Renal cortex interstitium (tissue), 11 donors: ENCODE data around the gene SLU7. TPM values are rescaled to one million over a fixed set of nuclear protein-coding genes. Genes with fewer than 3 reads are reported as not detected.
"Not testable (repeated sequence)": the region's sequence is repeated elsewhere in the genome, so short reads cannot be mapped to it uniquely, and the experiment has no call there.

Experiments
- DNase-seq, 11 donors: peaks; one replicate each; pipeline ENCODE4 v3.0.0-alpha.2; 2013; ENCODE audit warnings: low read depth in 9 of 11, low spot score in 4 of 11; ENCODE audit errors: extremely low read depth in 1 of 11
- polyA plus RNA-seq, 3 donors: library from polyadenylated mRNA; unstranded; fragments of 120-200 nt; gene quantifications; one replicate each; pipeline ENCODE4 v1.2.1, GENCODE V29; 2013; ENCODE audit not compliant: insufficient read length in 3 of 3

SLU7 gene
- polyA plus RNA-seq, 3 donors: 73.0 to 77.4 (median 75.9) TPM

DNA sequence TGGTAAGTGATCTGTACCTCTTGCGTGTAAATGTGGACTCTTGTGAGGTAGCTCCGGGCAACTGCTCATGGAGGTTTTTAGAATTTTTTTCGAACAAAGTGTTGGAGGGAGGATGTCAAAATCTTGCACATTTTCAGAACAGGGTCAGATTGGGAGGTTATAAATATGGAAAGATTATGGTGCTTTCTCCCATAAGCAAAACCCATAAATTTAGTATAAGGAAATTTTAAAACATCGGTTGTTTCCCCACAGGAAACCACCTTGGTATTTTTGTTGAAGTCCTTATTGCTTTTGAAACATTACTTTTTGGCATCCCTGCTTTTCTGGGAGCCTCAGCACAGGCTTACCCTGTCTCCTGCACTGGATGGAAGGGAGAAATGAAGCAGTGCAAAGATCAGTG lies 36.7 kb upstream of the SLU7 start:
- DNase-seq: no peak

GRCh38 chr5:160453751-160454150 lies 34.9 kb upstream of the SLU7 start:
- no peak for DNase-seq

DNA sequence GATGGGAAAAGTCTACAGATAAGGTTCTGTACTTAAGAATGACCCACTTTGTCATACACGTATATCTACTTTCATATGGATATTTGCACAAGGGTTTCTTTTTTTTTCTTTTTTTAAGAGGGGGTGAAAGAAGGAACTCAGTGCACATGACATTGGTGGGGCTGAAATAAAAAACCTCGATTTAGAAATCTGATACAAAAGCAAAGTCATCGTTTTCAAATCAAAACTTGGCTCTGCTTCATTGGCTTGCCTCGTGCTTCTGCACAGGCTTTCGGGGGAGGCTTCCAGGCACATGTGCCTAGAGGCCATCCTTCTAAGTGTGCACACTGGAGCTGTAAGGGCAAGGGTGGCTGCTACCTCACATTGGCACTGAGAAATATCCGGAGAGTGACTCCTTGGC lies 33.9 kb upstream of the SLU7 start:
- no peak for DNase-seq

GRCh38 chr5:160452036-160452435 lies 33.2 kb upstream of the SLU7 start:
- DNase-seq: no peak

- no peak for DNase-seq
Measured at GRCh38 chr5:160451281-160451680, 32.4 kb upstream of the SLU7 start.

DNA sequence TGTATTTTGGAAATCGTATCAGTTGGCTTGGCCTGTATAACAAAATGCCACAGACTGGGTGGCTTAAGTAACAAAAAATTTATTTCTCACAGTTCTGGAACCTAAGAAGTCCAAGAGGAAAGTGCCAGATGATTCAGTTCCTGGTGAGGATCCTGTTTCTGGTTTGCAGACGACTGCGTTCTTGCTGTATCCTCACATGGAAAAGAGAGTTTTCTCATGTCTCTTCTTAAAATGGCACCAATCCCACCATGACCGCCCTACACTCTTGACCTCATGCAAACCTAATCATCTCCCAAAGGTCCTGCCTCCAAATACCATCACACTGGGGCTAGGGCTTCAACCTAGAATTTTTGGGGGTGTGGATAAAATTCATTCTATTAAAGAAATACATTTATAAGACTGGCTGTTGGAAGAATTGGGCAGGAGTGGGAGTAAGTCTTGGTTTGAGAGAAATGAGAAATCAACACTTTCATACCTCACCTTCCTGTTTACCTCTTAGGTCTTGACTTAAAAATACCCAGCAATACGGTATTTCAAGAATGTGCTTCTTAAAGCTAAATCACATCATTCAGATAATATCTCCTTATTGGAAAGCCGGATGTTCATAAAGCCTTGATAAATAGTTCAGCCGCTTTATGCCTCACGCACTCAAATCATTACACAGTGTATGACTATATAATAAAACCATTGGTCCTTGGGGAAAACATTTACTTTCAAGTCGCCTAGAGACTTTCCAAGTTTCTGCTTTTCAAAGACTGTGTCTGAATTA lies 31.5 kb upstream of the SLU7 start:
- no peak for DNase-seq

DNA sequence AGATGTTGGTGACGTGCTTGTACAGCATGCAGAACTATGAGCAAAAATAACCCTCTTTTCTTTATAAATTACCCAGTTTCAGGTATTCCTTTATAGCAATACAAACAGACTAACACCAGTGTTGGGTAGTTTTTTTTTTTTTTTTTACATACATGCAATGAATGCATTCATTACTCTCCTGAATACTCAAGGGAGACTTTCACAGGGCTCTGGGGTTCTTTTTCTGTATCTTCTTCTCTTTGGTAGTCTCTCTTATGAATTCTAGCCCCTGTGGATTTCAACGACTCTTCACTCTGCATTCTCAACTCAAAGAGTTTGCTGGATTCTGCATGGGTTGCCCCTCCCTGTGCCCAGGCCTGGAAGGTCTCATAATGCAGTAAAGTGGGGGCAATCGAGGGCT lies 30.6 kb upstream of the SLU7 start:
- DNase-seq: no peak

GRCh38 chr5:160448886-160449285 lies 30.0 kb upstream of the SLU7 start:
- DNase-seq: no peak

- DNase-seq: no peak
Measured at GRCh38 chr5:160445751-160446150, 26.9 kb upstream of the SLU7 start.

DNA sequence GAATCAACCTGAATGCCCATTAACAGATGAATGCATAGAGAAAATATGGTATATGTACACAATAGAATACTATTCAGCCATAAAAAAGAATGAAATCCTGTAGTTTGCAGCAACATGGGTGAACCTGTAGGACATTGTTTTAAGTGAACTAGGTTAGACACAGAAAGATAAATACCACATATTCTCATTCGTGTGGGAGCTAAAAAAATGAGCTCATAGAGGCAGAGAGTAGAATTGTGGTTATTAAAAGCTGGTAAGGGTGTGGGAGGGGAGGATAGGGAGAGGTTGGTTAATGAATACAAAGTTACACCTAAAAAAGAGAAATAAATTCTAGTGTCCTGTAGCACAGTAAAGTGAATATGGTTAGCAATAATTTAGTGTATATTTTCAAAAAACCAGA lies 26.3 kb upstream of the SLU7 start:
- DNase-seq: no peak

DNA sequence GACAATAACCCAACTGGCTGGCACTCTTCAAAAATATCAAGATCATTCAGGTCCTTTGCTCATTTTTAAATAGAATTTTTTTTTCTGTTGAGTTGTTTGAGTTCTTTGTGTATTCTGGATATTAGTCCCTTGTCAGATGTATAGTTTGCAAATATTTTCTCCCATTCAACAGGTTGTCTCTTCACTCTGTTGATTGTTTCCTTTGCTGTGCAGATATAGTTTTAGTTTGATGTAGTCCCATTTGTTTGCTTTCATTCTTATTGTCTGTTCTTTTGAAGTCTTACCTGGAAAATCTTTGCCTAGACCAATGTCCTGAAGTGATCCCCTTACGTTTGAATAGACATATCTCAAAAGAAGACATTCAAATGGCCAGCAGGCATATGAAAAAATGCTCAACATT lies 25.5 kb upstream of the SLU7 start:
- no peak for DNase-seq

GRCh38 chr5:160442824-160443431 lies 24.0 kb upstream of the SLU7 start:
- DNase-seq: no peak

DNA sequence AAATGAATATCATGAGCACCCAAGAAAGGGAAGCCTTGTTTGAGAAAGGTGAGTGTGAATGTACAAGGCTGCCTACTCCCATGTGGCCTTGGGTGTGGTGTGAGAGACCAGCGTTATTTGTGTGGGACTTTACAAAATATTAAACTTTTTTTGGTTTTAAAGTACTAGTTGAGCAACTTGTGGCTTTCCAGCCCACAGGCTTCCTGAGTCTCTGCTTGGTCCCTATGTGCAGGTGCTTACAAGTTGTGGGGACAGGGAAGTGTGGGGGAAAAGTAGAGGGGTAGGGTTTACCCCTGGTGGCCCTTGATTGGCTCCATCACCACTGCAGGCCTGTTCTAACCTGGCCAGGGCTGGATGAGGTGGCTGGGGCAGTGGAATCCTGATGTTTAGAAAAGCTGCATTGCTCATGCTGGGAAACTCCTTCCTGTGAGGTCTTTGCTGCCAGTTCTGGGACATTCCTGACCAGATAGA lies 22.5 kb upstream of the SLU7 start:
- DNase-seq: no peak

GRCh38 chr5:160439205-160439600 lies 20.3 kb upstream of the SLU7 start:
- peak in 10 of 11 donors; percentile 67 to 83 (median 79) for DNase-seq

DNA sequence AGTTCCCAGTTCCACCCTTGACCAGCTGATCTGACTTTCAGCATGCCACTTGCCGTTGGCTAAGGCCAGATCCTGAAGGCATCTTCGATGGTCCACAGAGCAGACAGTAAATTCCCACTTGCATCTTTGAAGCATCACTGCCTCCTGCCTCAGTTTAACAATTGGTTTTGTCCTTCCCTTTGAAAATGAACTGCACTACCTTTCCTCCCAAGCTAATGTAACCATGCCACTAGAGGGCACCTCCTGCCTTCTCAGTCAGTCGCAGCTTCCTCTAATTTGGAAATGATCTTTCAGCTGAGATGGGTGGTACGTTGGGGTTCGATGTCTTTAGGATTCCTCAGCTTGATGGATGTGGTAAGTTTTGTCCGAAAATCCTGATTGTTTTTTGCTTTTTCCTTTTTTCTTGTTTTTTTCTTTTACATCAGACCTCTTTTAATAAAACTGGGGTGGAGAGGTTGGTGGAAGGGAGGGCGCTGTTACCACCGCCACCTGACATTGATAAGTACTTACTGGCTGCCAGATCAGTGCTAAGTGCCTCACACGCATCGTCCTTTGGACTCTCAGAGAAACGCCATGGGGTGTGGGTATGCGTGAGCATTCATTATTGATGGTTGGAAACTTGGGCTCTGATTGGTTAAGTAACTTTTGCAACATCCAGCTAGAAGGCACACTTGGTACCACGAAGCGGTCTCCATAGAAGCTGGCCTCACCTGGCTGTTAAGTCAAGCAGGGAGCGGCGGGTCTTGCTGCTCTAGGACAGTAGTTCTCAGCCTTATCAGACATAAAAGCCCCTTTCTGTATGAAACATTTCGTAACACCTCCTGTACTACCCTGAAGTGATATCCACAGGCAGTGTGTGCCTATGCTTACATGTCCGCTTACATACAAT lies 19.7 kb upstream of the SLU7 start:
- DNase-seq: peak in 6 of 11 donors; percentile 25 to 53 (median 40)

- no peak for DNase-seq
Measured at GRCh38 chr5:160437271-160437670, 18.4 kb upstream of the SLU7 start.

DNA sequence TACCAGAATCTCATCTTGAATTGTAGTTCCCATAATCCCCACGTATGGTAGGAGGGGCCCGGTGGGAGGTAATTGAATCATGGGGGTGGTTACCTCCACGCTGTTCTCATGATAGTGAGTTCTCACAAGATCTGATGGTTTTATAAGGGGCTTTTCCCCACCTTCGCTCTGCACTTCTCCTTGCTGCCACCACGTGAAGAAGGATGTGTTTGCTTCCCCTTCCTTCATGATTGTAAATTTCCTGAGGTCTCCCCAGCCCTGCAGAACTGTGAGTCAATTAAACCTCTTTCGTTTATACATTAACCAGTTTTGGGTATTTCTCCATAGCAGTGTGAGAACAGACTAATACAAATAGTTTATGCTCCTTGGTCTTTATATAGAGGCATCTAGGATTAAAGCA lies 17.8 kb upstream of the SLU7 start:
- not testable (repeated sequence) for DNase-seq

- no peak for DNase-seq
Measured at GRCh38 chr5:160436017-160436416, 17.1 kb upstream of the SLU7 start.

DNA sequence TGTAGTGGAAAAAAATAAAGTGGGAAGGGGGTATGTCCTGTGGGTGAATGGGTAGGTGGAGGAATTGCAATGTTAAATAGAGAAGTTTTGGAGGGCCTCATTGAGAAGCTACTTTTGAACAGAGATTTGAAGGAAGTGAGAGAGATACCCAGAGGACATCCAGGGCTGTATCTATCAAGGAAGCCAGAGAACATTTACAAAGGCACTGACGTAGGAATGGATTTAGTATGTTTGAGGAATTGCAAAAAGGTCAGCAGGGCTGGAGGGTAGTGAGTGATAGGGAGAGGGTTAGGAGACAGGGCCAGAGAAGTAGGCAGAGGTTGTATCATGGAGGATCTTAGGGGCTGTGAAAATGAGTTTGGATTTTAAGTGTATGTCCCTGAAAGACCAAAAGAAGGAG lies 16.7 kb upstream of the SLU7 start:
- no peak for DNase-seq

DNA sequence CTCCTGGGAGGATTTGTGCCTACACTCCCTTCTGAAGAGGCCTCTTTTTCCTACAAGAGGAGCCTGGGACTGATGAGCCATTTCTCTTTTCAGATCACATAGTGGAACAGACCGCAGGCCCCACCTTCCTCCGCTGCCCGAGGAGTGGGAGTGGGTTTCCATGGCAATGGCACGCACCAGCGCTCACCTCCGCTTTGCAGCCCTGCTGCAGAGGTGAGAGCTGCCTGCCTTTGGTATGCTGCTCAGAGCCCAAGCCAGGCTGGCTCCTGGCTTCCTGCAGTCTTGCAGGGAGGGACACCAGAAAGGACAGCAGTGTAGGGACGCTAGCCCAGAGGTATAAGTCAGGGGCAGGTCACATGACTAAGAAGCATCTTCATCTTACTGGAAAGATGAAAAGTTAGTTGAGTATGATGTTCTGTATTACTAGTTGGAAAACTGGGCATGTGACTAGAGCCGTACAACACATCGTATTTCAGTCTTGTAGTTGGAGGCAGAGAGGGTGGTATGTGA lies 15.2 kb upstream of the SLU7 start:
- DNase-seq: peak in 10 of 11 donors; percentile 72 to 93 (median 82)
